Thyroid gland (tissue), 4 donors: ENCODE data around the gene SOD3. TPM values are rescaled to one million over a fixed set of nuclear protein-coding genes. Genes with fewer than 3 reads are reported as not detected.

Experiments used
- DNase-seq, 2 donors: peaks; one replicate each; pipeline ENCODE4 v3.0.0-alpha.2; 2019
- H3K27ac ChIP-seq, 3 donors: fragments of 200-600 bp; sonication (generic); 1 replicate in 2 of 3; 2 replicates in 1 of 3; pipeline ENCODE4 v1.5.1; 2016 to 2019; ENCODE audit warnings: mild to moderate bottlenecking in 1 of 3, moderate library complexity in 1 of 3
- H3K27me3 ChIP-seq: fragments of 200-600 bp; sonication (generic); one replicate; pipeline ENCODE4 v1.5.1; 2019
- H3K36me3 ChIP-seq, 2 donors: fragments of 200-600 bp; sonication (generic); one replicate each; pipeline ENCODE4 v1.5.1; 2016 to 2019
- H3K4me1 ChIP-seq, 2 donors: fragments of 200-600 bp; sonication (generic); one replicate each; pipeline ENCODE4 v1.5.1; 2017 to 2019
- H3K4me3 ChIP-seq, 3 donors: fragments of 200-600 bp; sonication (generic); replicated peaks in 1 of 3; 1 replicate in 2 of 3; 2 replicates in 1 of 3; pipeline ENCODE4 v1.5.1; 2016; ENCODE audit warnings: mild to moderate bottlenecking in 1 of 3
- H3K9me3 ChIP-seq: fragments of 200-600 bp; sonication (generic); one replicate; pipeline ENCODE4 v1.5.1; 2017
- CTCF ChIP-seq, 6 experiments: fragments of 200-600 bp in 3 of 6; fragments of 450-650 bp in 3 of 6; sonication (generic) in 3 of 6; IDR thresholded peaks; one replicate each; pipeline ENCODE4 v1.5.1; 2016 to 2019; ENCODE audit warnings: antibody characterized with exemption in 6 of 6, mild to moderate bottlenecking in 2 of 6, inconsistent platforms in 1 of 6, moderate library complexity in 1 of 6
- POLR2A ChIP-seq, 2 donors: fragments of 450-650 bp; IDR thresholded peaks; one replicate each; pipeline ENCODE4 v1.6.1; 2017; ENCODE audit warnings: antibody characterized with exemption in 2 of 2, mild to moderate bottlenecking in 2 of 2, moderate library complexity in 1 of 2
- WGBS, 2 donors: methylation state at CpG; one replicate each; pipeline ENCODE4 v1.1.5; 2017; 5-methylcytosine and 5-hydroxymethylcytosine counted together
- intact Hi-C: fragments of 100-400 bp; cut with DNase I; formaldehyde crosslinking; loops from one replicate; pipeline ENCODE4 v1.15.1; 2023
- total RNA-seq, 4 donors: library from RNA; depleted of rRNA; stranded (reverse); fragments of >200 nt; gene quantifications; one replicate each; pipeline ENCODE4 v1.2.3, GENCODE V29; 2016

SOD3 gene
- total RNA-seq, 4 donors from 2014 or later = 140 to 215 (median 162) TPM

DNA sequence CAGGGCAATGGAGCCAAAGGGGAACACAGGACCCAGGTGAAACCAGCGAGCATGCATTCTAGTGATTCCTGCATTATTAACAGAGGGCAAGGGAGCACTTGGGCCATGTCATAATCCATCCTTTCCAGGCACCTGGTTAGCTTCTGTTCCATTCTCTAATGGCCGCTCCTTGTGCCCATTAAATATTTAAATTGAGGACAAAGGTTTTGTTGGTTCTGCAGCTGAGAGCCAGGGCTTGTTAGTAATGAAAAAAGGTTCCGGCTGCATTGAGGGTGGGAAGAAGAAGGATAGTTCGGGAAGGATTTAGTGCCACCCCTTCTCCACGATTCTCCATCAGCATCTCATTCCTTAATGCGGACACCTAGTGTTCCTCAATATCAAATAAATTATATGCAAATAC, 13.6 kb downstream of the SOD3 start:
- TF ChIP-seq POLR2A (IDR thresholded peaks at IDR 0.05) (no peak), CTCF (IDR thresholded peaks at IDR 0.05) (no peak)
- intact Hi-C loops = no loop called here
- DNase-seq = no peak
- 96 to 98% methylated on average over 6 of the region's 6 CpGs for WGBS, 2 donors
- H3K4me1 ChIP-seq = peaks cover 7 to 11% of the 10 kb centered on the region in 2 donors
- H3K27me3 ChIP-seq = no peaks in the 10 kb centered on the region
- no peak overlapping the region for H3K4me3 ChIP-seq
- no peak overlapping the region for H3K27ac ChIP-seq
- no peaks in the 10 kb centered on the region for H3K36me3 ChIP-seq
- no peaks in the 10 kb centered on the region for H3K9me3 ChIP-seq

- TF ChIP-seq CTCF (IDR thresholded peaks at IDR 0.05) = peak in 1 of 6 experiments; percentile 12
- TF ChIP-seq POLR2A (IDR thresholded peaks at IDR 0.05) = no peak
- 92% methylated on average over 2 of the region's 2 CpGs for WGBS, 2 donors
- H3K4me1 ChIP-seq = peaks cover 7 to 11% of the 10 kb centered on the region in 2 donors
- DNase-seq = no peak
- H3K27ac ChIP-seq = no peak overlapping the region
- intact Hi-C loops = no loop called here
- no peaks in the 10 kb centered on the region for H3K9me3 ChIP-seq
- no peak overlapping the region for H3K4me3 ChIP-seq
- no peaks in the 10 kb centered on the region for H3K27me3 ChIP-seq
- no peaks in the 10 kb centered on the region for H3K36me3 ChIP-seq
Measured at GRCh38 chr4:24809376-24809775, 14.0 kb downstream of the SOD3 start.

GRCh38 chr4:24809815-24810405, 14.5 kb downstream of the SOD3 start:
- 91 to 95% methylated on average over 6 of the region's 6 CpGs for WGBS, 2 donors
- no peak for TF ChIP-seq POLR2A (IDR thresholded peaks at IDR 0.05)
- no peak for TF ChIP-seq CTCF (IDR thresholded peaks at IDR 0.05)
- peaks cover 4 to 6% of the 10 kb centered on the region in 2 donors for H3K4me1 ChIP-seq

GRCh38 chr4:24810871-24811631, 15.7 kb downstream of the SOD3 start:
- intact Hi-C loops = no loop called here
- H3K27ac ChIP-seq = no peak overlapping the region
- no peak for TF ChIP-seq CTCF (IDR thresholded peaks at IDR 0.05)
- no peak overlapping the region for H3K4me3 ChIP-seq
- H3K4me1 ChIP-seq = no peaks in the 10 kb centered on the region
- no peak for DNase-seq
- H3K27me3 ChIP-seq = no peaks in the 10 kb centered on the region
- no peaks in the 10 kb centered on the region for H3K36me3 ChIP-seq
- H3K9me3 ChIP-seq = no peaks in the 10 kb centered on the region
- WGBS, 2 donors = 93 to 94% methylated on average over 6 of the region's 6 CpGs

More at GRCh38 chr4:24809815-24810405, 14.5 kb downstream of the SOD3 start:
- no peak for DNase-seq
- H3K27ac ChIP-seq = no peak overlapping the region
- intact Hi-C loops = no loop called here
- H3K9me3 ChIP-seq = no peaks in the 10 kb centered on the region
- H3K27me3 ChIP-seq = no peaks in the 10 kb centered on the region
- H3K4me3 ChIP-seq = no peak overlapping the region
- H3K36me3 ChIP-seq = no peaks in the 10 kb centered on the region

DNA sequence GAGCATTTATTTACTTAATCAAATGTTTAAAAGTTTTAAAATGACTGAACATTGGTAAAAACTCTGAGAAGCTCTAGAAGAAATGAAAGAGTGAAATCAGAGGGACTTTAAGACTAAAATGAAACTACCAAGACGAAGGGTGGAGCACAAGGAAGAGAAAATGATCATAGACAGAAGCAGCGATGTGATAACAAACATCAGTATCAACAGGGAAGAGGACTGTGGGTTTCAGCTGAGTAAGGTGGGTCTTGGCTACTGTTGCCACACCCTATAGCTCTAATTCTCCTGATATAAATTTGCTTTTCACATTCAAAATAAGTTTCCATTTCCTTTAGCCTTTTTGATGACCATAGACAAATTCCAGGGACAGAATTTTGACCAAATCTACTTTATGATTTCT, 18.4 kb downstream of the SOD3 start:
- no peak for TF ChIP-seq POLR2A (IDR thresholded peaks at IDR 0.05)
- TF ChIP-seq CTCF (IDR thresholded peaks at IDR 0.05) = no peak
- intact Hi-C loops = no loop called here

More for the DNA sequence above, 18.4 kb downstream of the SOD3 start:
- WGBS, 2 donors = 94 to 97% methylated on average over 2 of the region's 2 CpGs
- Histone ChIP-seq H3K9me3 (no peaks in the 10 kb centered on the region), H3K27ac (no peak overlapping the region), H3K27me3 (no peaks in the 10 kb centered on the region), H3K4me1 (no peaks in the 10 kb centered on the region), H3K4me3 (no peak overlapping the region), H3K36me3 (peaks cover 0 to 2% of the 10 kb centered on the region in 2 donors)
- no peak for DNase-seq
